ENCODE measurements around the gene NKX6-1. TPM values are rescaled to one million over a fixed set of nuclear protein-coding genes. Genes with fewer than 3 reads are reported as not detected.

NKX6-1 gene
- total RNA-seq, 8 experiments from 2014 or later: 0.35 to 55.8 (median 26.3) TPM; not detected in 1

DNA sequence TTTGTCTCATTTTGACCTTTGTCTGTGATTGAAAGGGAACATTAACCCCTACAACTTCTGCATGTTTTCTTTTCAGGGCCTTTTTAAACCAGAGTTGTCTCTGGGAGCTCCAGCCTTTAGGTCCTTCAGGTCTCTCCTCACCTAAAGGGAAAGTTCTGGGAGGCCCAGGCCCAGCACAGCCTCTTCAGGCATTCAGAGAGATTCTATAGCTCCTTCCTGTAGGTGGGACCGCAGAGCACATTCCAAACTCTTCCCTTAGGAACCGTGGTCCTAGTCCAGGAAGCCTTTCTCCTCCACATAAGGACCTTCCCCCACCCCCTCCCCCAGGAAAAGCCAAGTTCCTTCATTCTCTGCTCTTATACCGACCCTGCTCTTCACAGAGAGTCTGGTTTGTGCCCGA is 14.9 kb downstream of the NKX6-1 start:
- Histone ChIP-seq H3K4me1 (replicated peaks in 1 of 2) (peaks cover 18 to 24% of the 10 kb centered on the region in 2 donors), H3K27ac (no peak overlapping the region), H3K4me3 (no peak overlapping the region)
- in situ Hi-C loops (cut with MboI; ENCODE audit: low pct_unique_long_range_greater_than_20kb in 2 of 9, low sequenced_read_pairs in 9 of 9, unreplicated experiment in 9 of 9): loop anchor here in 2 of 9 experiments (25.0 kb wide), 2 partner anchors 247 to 722 kb away; no protein-coding TSS in a partner anchor
- 17 to 39% (median 35%) methylated on average over 1 to 4 of the region's 4 CpGs; no CpG with 5 or more reads in 6 of the 10 experiments for WGBS, 10 experiments
- peak in 2 of 8 experiments; percentile 26 to 51 for ATAC-seq (replicated peaks in 6 of 8)

DNA sequence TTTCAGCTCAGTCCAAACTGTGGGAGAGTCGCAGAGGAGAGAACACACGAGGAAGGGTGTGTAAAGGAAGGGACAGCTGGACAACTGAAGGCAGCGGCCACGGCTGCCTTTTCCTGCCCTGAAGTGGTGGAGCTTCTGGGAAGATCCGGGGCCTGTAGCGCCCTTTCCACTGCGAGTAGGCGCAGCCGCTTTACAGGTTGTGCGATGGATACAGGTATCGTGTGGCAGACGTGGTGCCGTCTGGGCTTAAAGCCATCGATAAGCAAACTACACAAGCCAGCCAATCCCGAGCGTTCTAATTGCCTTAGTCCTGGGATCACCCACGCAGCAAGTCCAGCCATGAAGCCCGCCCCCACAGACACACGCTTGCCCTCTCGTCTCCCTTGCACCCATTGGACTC is 15.4 kb downstream of the NKX6-1 start:
- no peak overlapping the region for H3K4me3 ChIP-seq
- in situ Hi-C loops (cut with MboI; ENCODE audit: low pct_unique_long_range_greater_than_20kb in 2 of 9, low sequenced_read_pairs in 9 of 9, unreplicated experiment in 9 of 9): loop anchor here in 2 of 9 experiments (25.0 kb wide), 2 partner anchors 246 to 721 kb away; no protein-coding TSS in a partner anchor
- peaks cover 19 to 21% of the 10 kb centered on the region in 2 donors for H3K4me1 ChIP-seq (replicated peaks in 1 of 2)
- WGBS, 10 experiments: 13 to 100% (median 66%) methylated on average over 1 to 11 of the region's 20 CpGs; no CpG with 5 or more reads in 2 of the 10 experiments
- no peak overlapping the region for H3K27ac ChIP-seq
- no peak for ATAC-seq (replicated peaks in 6 of 8)

DNA sequence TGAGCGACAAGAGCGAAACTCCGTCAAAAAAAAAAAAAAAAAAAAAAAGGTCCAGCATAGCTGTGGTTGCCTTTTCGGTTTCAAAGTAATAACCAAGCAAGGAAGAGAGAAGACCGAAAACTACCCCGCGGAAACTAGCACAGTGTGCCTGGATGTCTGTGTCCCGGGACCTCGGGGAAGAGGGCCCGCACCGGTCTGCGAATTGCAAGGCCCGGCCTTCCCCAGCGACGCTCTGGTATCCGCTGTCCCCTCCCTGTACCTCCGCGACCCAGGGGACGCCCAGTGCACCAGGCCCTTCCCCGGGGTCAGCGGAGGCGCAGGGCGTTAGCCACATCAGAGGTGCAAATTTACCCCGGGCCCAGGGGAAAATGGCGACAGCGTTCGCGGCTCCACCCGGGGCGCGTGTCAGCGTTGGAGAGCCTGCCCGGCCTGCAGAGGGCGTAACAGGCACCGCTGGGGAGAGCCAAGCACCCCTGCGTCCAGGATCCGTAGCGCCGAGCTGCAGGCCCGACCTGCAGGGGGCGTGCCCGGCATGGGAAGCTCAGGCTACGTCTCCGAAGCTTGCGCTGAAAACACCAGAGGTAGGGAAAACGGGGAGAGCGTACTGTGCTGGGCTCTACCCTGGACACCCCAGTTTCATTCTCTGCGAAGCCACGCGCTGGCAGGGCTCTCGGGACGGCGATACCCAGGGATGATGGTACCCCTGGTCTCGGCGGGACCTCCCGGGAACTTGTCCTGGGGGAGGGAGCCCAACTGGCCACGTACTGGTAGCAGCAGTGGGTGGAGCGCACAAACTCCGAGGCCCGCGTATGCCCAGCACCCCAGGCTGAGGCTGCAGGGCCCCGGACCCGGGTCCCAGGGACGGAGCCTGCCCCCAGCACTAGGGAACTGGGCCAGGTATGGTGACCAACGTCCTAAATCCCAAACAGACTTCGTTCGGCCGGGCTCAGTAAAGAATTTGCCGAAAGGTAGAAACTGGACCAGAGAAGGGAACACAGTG is 16.2 kb downstream of the NKX6-1 start:
- ATAC-seq (replicated peaks in 6 of 8): peak in 2 of 8 experiments; percentile 61 to 83
- no peak overlapping the region for H3K27ac ChIP-seq
- peaks cover 26 to 29% of the 10 kb centered on the region in 2 donors for H3K4me1 ChIP-seq (replicated peaks in 1 of 2)
- no peak overlapping the region for H3K4me3 ChIP-seq
- WGBS, 10 experiments: 0 to 90% (median 55%) methylated on average over 2 to 21 of the region's 69 CpGs; no CpG with 5 or more reads in 1 of the 10 experiments
- in situ Hi-C loops (cut with MboI; ENCODE audit: low pct_unique_long_range_greater_than_20kb in 2 of 9, low sequenced_read_pairs in 9 of 9, unreplicated experiment in 9 of 9): loop anchor here in 2 of 9 experiments (25.0 kb wide), 2 partner anchors 246 to 721 kb away; no protein-coding TSS in a partner anchor

DNA sequence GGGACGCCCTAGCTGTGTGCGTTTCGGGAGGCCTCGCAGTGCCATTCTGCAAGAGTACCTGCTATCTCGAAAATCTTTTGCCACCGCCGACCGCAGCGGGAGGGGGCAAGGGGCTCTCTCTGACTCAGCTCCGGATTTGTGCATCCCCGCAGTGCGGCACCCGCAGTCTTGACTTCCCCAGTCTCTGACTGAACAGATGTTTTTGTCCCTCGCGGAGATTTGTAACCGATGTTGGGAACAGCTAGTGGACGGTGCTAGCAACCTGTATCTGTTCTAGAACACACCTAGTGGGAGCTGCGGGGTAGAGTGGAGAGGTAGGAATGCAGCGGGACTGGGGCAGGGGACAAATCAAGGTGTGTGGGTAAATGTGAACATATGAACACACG is 17.2 kb downstream of the NKX6-1 start:
- peak overlapping the region in 1 of 5 donors; percentile 18 for H3K4me3 ChIP-seq
- no peak overlapping the region for H3K27ac ChIP-seq
- peaks cover 28 to 37% of the 10 kb centered on the region in 2 donors for H3K4me1 ChIP-seq (replicated peaks in 1 of 2)
- 18 to 79% (median 30%) methylated on average over 2 to 6 of the region's 20 CpGs; no CpG with 5 or more reads in 7 of the 10 experiments for WGBS, 10 experiments
- ATAC-seq (replicated peaks in 6 of 8): peak in 3 of 8 experiments; percentile 24 to 50 (median 39)
- in situ Hi-C loops (cut with MboI; ENCODE audit: low pct_unique_long_range_greater_than_20kb in 2 of 9, low sequenced_read_pairs in 9 of 9, unreplicated experiment in 9 of 9): loop anchor here in 2 of 9 experiments (25.0 kb wide), 2 partner anchors 245 to 720 kb away; no protein-coding TSS in a partner anchor

DNA sequence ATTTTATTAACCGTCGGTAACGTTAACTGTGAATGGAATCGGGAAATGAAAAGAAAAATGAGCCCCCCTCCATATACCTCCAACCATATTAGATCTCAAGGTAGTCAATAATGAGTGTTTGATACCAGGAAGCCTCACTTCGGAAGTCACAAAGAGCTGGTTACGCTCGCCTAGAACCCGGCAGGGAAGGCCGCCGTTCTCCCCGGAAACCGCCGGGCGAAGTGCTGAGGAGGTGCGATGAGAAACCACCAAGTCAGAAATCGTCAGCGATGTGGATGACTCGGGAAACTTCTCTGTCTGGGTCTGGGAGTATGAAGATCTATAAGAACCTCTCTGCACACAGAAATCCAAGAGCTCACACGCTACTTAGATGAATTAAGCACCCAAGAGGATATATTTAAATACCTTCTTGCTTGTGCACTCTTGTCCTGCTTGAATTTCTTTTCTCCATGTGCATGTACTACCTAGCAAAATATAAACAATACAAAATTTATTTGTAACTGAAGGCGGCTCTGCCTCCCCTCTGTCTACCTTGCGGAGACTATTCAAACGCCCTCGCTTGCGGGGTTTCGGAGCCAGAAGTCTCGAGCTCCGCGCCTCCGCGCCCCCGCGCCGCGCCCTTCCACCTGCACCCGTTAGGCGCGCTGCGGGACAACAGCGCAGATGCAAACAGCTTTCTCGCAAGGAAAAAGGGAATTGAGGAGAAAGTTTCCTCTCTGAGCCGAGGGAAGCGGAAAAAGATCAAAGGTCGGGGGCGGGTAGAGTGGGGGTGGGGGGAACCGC is 17.8 kb downstream of the NKX6-1 start:
- H3K4me3 ChIP-seq: peak overlapping the region in 1 of 5 donors; percentile 18
- ATAC-seq (replicated peaks in 6 of 8): peak in 3 of 8 experiments; percentile 20 to 43 (median 41)
- in situ Hi-C loops (cut with MboI; ENCODE audit: low pct_unique_long_range_greater_than_20kb in 2 of 9, low sequenced_read_pairs in 9 of 9, unreplicated experiment in 9 of 9): loop anchor here in 2 of 9 experiments (25.0 kb wide), 2 partner anchors 244 to 719 kb away; no protein-coding TSS in a partner anchor
- 0 to 59% (median 21%) methylated on average over 3 to 38 of the region's 45 CpGs; no CpG with 5 or more reads in 2 of the 10 experiments for whole genome bisulfite sequencing, 10 experiments
- H3K27ac ChIP-seq: no peak overlapping the region
- peaks cover 28 to 37% of the 10 kb centered on the region in 2 donors for H3K4me1 ChIP-seq (replicated peaks in 1 of 2)

DNA sequence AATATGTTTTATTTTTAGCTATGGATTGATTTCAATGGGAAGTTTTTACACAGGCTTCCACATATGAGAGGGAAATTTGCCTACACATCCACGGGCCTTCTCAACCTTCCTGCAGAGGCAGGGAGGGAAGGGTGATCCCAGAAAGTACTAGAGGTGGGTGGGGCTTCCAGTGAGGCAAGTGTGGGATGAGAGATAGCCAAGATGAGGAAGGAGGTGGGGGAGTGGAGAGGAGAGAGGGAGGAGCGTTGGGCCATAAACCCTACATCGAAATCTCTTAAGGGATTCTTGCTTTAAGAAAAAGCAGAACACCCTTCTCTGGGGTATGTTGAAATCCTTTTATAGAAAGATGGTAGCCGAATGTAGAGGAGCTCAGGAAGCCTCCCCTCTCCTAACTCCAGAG is 19.0 kb downstream of the NKX6-1 start:
- in situ Hi-C loops (cut with MboI; ENCODE audit: low pct_unique_long_range_greater_than_20kb in 2 of 9, low sequenced_read_pairs in 9 of 9, unreplicated experiment in 9 of 9): loop anchor here in 2 of 9 experiments (25.0 kb wide), 2 partner anchors 243 to 718 kb away; no protein-coding TSS in a partner anchor
- no peak overlapping the region for H3K4me3 ChIP-seq
- no peak overlapping the region for H3K27ac ChIP-seq
- 0 to 60% (median 23%) methylated on average over 1 to 3 of the region's 4 CpGs; no CpG with 5 or more reads in 2 of the 10 experiments for WGBS, 10 experiments
- ATAC-seq (replicated peaks in 6 of 8): peak in 5 of 8 experiments; percentile 13 to 28 (median 14)
- H3K4me1 ChIP-seq (replicated peaks in 1 of 2): peaks cover 28 to 37% of the 10 kb centered on the region in 2 donors

DNA sequence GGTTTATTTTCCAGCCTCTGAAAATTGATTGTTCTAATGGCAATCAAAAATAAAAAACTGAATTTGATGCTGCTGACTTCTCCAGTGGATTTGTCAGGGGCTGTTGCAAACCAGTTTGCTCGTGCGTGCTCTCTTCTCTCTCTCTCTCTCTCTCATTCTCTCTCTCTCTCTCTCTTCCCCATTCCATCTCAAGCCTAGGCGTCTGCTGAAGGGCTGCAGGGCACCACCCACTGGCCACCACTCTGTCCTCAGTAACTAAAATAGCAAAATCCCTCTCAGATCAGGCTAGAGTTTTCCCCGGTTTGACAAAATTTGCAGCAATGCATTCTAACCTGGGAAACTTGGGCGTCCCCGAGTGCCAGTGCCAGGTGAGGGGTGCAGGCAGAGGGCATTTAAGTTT is 19.4 kb downstream of the NKX6-1 start:
- Histone ChIP-seq H3K4me3 (no peak overlapping the region), H3K27ac (no peak overlapping the region), H3K4me1 (replicated peaks in 1 of 2) (peaks cover 26 to 37% of the 10 kb centered on the region in 2 donors)
- in situ Hi-C loops (cut with MboI; ENCODE audit: low pct_unique_long_range_greater_than_20kb in 2 of 9, low sequenced_read_pairs in 9 of 9, unreplicated experiment in 9 of 9): loop anchor here in 2 of 9 experiments (25.0 kb wide), 2 partner anchors 242 to 717 kb away; no protein-coding TSS in a partner anchor
- WGBS, 10 experiments: 15 to 48% (median 28%) methylated on average over 3 to 6 of the region's 6 CpGs; no CpG with 5 or more reads in 3 of the 10 experiments
- ATAC-seq (replicated peaks in 6 of 8): peak in 6 of 8 experiments; percentile 36 to 79 (median 78)

DNA sequence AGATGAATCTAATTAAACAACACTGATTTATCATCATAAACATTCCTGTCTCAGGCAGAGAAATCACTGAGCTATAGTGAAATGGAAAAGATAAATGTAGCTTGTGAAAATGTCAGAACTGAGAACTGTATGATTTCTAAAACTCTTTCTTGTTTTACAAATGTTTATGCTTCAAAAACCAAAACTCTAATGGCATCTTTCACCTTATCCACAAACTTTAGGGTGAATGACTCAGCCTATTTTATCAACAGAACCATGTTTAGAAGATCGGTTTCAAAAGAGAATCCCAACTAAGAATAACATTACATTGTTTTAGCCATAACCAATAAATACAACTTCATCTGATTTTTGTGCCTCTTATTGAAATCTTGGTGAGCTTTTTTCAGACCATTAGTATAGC is 21.4 kb downstream of the NKX6-1 start:
- in situ Hi-C loops (cut with MboI; ENCODE audit: low pct_unique_long_range_greater_than_20kb in 2 of 9, low sequenced_read_pairs in 9 of 9, unreplicated experiment in 9 of 9): loop anchor here in 2 of 9 experiments (25.0 kb wide), 2 partner anchors 240 to 715 kb away; no protein-coding TSS in a partner anchor
- Histone ChIP-seq H3K4me3 (no peak overlapping the region), H3K4me1 (replicated peaks in 1 of 2) (peaks cover 19 to 43% of the 10 kb centered on the region in 2 donors), H3K27ac (no peak overlapping the region)
- no peak for ATAC-seq (replicated peaks in 6 of 8)
- WGBS, 10 experiments: 17 to 100% (median 83%) methylated on average over 1 of the region's 1 CpG

DNA sequence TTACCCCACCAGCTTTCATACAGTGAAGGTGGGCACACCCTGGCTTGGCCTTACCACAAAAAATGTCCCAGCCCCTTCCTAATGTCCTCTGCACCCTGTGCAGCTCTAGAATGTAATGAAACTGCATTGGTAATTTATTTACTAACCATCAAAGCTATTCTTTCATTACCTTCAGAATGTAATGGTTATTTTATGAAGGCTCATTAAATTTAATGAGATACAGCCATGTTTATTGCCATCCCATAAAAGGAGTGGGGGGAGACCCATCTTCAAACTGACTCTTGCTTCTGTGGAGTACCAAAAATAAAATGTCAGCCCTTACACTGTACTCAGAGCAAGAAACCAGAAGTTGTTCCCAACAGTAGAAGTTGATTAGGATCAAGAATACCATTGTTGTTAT is 25.0 kb downstream of the NKX6-1 start:
- in situ Hi-C loops (cut with MboI; ENCODE audit: low pct_unique_long_range_greater_than_20kb in 2 of 9, low sequenced_read_pairs in 9 of 9, unreplicated experiment in 9 of 9): no loop called here
- Histone ChIP-seq H3K4me1 (replicated peaks in 1 of 2) (peaks cover 9 to 26% of the 10 kb centered on the region in 2 donors), H3K27ac (no peak overlapping the region), H3K4me3 (no peak overlapping the region)
- ATAC-seq (replicated peaks in 6 of 8): no peak

DNA sequence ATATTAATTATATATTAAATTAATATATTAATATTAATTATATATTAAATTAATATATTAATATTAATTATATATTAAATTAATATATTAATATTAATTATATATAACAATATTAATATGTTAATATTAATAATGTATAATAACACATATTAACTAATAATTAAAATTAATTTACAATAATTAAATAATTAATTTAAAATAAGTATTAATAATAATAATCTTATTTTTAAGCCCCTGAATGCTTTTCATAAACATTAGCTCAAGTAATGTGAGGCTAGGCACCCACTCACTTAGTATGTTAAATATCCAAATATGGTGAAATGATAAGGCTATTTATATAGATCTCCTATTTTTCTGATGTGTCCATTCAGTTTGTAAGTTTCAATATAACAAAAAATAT is 26.9 kb downstream of the NKX6-1 start:
- H3K27ac ChIP-seq: no peak overlapping the region
- peaks cover 3 to 6% of the 10 kb centered on the region in 2 donors for H3K4me1 ChIP-seq (replicated peaks in 1 of 2)
- ATAC-seq (replicated peaks in 6 of 8): no peak
- in situ Hi-C loops (cut with MboI; ENCODE audit: low pct_unique_long_range_greater_than_20kb in 2 of 9, low sequenced_read_pairs in 9 of 9, unreplicated experiment in 9 of 9): no loop called here
- H3K4me3 ChIP-seq: no peak overlapping the region

DNA sequence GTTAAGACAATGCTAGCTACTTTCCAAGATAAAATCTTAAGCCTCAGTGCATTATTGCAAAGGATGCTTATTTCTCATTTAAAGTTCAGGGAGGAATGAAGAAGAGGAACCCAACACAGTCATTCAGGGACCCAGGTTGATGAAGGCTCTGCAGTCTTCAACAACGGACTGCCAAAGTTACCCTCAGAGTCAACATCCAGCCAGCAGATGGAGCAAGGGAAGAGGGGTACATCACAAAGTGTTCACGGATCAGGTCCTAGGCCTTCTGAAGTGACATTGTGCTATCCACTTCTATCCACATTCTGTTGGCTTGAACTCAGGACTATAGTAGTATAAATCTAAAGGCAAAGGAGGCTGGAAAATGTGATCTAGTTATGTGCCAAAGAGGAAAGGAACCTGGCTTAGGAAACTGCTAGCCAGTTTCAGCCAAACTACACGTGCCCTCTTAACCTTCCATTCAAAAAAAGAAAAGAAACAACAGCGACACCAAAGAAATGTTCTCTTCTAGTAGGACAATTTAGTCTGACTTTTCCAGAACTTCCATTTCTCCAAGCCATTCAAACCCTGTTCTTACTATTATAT is 28.8 kb downstream of the NKX6-1 start:
- ATAC-seq (replicated peaks in 6 of 8): no peak
- H3K27ac ChIP-seq: no peak overlapping the region
- in situ Hi-C loops (cut with MboI; ENCODE audit: low pct_unique_long_range_greater_than_20kb in 2 of 9, low sequenced_read_pairs in 9 of 9, unreplicated experiment in 9 of 9): no loop called here
- no peak overlapping the region for H3K4me3 ChIP-seq
- 10 to 71% (median 64%) methylated on average over 1 to 4 of the region's 4 CpGs; no CpG with 5 or more reads in 3 of the 10 experiments for WGBS, 10 experiments
- peaks cover 3 to 6% of the 10 kb centered on the region in 2 donors for H3K4me1 ChIP-seq (replicated peaks in 1 of 2)

DNA sequence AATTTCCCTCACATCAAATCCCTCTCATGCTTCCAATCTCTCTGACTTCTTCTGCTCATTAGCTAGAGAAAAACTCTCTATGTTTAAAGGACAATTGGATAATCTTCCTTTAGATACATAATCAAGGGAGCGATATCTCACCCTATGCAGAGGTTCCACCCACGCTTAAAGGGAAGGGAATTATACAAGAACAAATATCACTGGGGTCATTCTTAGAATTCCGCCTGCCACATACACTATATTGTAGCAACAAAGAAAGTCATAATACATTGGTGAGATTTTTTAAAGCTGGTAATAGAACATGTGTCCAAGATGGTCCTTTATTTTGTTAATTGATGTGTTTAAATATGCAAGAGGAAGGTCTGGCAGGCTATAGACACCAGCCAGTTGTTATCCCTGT is 31.5 kb downstream of the NKX6-1 start:
- ATAC-seq (replicated peaks in 6 of 8): peak in 2 of 8 experiments; percentile 17 to 27
- in situ Hi-C loops (cut with MboI; ENCODE audit: low pct_unique_long_range_greater_than_20kb in 2 of 9, low sequenced_read_pairs in 9 of 9, unreplicated experiment in 9 of 9): no loop called here
- WGBS, 10 experiments: 0 to 80% (median 46%) methylated on average over 1 to 3 of the region's 3 CpGs
- Histone ChIP-seq H3K4me3 (no peak overlapping the region), H3K4me1 (replicated peaks in 1 of 2) (peaks cover 0 to 3% of the 10 kb centered on the region in 2 donors), H3K27ac (no peak overlapping the region)

All from motor neuron (in vitro differentiated cells).